ENCODE measurements around the gene ZDHHC17. TPM values are rescaled to one million over a fixed set of nuclear protein-coding genes. Genes with fewer than 3 reads are reported as not detected.

ZDHHC17 gene
- total and polyA plus RNA-seq, 7 donors: 0.92 to 54.3 (median 38.6) TPM

DNA sequence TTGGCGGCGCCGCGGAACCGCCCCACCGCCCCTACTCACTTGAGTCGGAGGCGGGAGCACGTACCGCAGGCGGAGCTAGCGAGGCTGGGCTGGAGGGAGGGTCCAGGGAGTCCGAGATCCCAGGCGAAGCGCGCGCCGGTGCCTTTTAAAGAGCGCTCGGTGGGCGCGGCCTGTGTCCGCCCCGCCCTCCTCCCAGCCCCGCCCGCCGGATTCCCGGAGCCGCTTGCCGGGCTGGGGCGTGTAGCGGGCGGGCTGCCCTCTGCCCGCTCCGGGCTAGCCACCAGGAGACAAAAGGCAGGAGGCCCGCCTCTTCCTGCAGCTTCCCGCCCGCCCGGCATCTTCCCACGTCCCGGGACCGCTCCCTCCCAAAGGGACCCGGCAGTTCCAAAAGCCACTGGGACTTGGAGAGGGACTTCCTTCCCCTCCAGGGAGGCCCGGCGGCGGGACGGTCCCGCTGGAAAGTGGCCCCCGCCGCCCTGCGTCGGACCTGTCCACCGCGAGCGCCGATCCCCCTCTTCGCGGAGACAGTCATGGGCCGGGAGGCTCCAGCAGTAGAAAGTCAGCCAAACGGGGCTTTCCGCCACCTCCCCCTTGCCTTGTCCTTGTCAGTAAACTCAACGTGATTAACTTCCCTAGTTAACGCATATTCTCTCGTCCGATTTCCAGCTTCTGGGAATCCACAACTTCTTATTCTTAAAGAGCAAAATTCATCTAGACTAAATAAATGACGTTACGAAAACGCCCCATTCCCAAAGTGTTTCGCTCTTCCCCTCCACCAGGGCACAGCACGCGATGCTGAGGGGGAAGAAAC is 115.2 kb downstream of the ZDHHC17 start, which contains the start of gene CSRP2:
CSRP2 (minus strand) TSS at position 121 of the 811 bp plus-strand sequence. CDS start 12,759 bp downstream, outside the sequence.
- Histone ChIP-seq H3K27ac (peak within 1 kb of the TSS; percentile 81 to 93 (median 90)), H3K27me3 (no peaks in the 10 kb centered on the region), H3K9me3 (no peaks in the 10 kb centered on the region), H3K4me3 (peak within 1 kb of the TSS; percentile 55 to 75 (median 72)), H3K36me3 (no peaks in the 10 kb centered on the region), H3K4me1 (peaks cover 0 to 25% (median 18%) of the 10 kb centered on the region in 4 donors)
- WGBS, 2 donors: 2% methylated on average over 71 of the region's 71 CpGs
- DNase-seq: peak; percentile 93
- intact Hi-C loops (cut with DNase I): loop anchor here (5.0 to 10.0 kb wide), 2 partner anchors 117 to 794 kb away; partner anchors contain the start of genes NAP1L1 and ZDHHC17
- peak; percentile 39 to 48 for TF ChIP-seq POLR2A (IDR thresholded peaks at IDR 0.05)
- peak in 1 of 4 donors; percentile 2 for TF ChIP-seq EP300 (IDR thresholded peaks at IDR 0.05)
- TF ChIP-seq POLR2AphosphoS5 (IDR thresholded peaks at IDR 0.05): peak; percentile 70 to 96 (median 80)
- peak in 1 of 4 experiments; percentile 15 for TF ChIP-seq CTCF (IDR thresholded peaks at IDR 0.05)

DNA sequence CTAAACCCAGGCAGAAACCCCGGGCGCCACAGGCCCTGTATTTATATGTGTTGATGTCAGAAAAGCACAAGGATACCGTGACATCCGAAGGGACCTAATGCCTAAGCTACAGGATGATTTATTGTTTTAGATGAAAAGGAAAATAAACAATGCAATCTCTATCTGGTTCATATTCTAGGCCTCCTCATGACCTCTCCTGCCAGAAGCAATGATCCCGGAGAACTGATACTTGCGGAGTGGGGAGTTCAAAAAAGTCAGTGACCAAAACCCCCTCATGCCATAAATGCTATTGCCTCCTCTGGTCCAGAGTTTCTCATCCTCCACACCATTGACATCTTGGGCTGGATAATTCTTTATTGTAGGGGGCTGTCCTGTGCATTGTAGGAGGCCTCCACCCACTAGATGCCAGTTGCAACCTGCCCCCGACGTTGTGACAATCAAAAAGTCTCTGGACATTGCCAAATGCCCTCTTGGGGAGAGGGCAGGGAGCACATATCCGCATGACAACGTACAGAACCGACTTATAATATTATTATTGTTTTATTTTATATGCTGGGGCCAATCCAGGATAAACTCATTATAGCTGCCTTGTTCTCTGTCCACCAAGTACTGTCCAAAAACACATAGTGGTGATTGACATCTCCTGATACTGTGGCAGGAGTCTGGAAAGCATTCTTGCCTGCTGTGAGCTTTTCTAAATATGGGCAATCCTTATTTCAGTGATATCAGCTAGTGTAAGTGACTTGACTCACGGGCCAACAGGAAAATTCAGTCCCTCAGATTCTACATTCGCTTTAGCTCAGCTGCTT is 116.0 kb downstream of the ZDHHC17 start:
- DNase-seq: no peak
- peak overlapping the region; percentile 55 to 75 (median 72) for H3K4me3 ChIP-seq
- TF ChIP-seq POLR2A (IDR thresholded peaks at IDR 0.05) (no peak), CTCF (IDR thresholded peaks at IDR 0.05) (peak in 2 of 4 experiments; percentile 6 to 34)
- no peaks in the 10 kb centered on the region for H3K27me3 ChIP-seq
- peaks cover 0 to 22% (median 16%) of the 10 kb centered on the region in 4 donors for H3K4me1 ChIP-seq
- H3K9me3 ChIP-seq: no peaks in the 10 kb centered on the region
- peak overlapping the region; percentile 81 to 93 (median 90) for H3K27ac ChIP-seq
- WGBS, 2 donors: 46 to 63% methylated on average over 13 of the region's 13 CpGs
- intact Hi-C loops (cut with DNase I): loop anchor here (5.0 to 10.0 kb wide), 3 partner anchors 118 to 795 kb away; partner anchors contain the start of genes NAP1L1 and ZDHHC17
- H3K36me3 ChIP-seq: no peaks in the 10 kb centered on the region

DNA sequence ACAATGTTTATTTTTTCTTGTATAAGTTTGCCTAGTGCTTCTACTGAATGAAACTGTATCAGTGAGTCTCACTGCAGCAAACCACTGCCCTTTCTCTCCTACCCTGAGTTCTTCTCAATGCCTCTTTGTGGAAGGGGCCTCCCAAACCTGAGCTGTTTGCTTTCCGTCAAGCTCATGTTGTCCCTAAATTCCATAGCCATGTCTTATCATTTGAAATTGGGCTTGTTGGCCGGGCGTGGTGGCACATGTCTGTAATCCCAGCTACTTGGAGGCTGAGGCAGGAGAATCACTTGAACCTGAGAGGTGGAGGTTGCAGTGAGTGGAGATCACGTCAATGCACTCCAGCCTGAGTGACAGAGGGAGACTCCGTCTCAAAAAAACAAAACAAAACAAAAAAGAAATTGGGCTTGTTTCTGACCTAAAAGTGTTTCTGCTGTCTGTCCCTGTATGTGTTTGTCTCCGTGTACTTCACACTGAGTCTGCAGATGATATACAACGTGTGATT is 116.7 kb downstream of the ZDHHC17 start:
- WGBS, 2 donors: 86 to 93% methylated on average over 7 of the region's 7 CpGs
- Histone ChIP-seq H3K27me3 (no peaks in the 10 kb centered on the region), H3K27ac (peak overlapping the region in 2 of 4 donors; percentile 92 to 93), H3K4me1 (peaks cover 0 to 22% (median 16%) of the 10 kb centered on the region in 4 donors), H3K4me3 (no peak overlapping the region), H3K36me3 (no peaks in the 10 kb centered on the region), H3K9me3 (no peaks in the 10 kb centered on the region)
- TF ChIP-seq POLR2AphosphoS5 (IDR thresholded peaks at IDR 0.05) (no peak), CTCF (IDR thresholded peaks at IDR 0.05) (no peak), POLR2A (IDR thresholded peaks at IDR 0.05) (no peak), EP300 (IDR thresholded peaks at IDR 0.05) (no peak)
- intact Hi-C loops (cut with DNase I): loop anchor here (10.0 kb wide), 1 partner anchor 134 kb away; no protein-coding TSS in a partner anchor
- no peak for DNase-seq

DNA sequence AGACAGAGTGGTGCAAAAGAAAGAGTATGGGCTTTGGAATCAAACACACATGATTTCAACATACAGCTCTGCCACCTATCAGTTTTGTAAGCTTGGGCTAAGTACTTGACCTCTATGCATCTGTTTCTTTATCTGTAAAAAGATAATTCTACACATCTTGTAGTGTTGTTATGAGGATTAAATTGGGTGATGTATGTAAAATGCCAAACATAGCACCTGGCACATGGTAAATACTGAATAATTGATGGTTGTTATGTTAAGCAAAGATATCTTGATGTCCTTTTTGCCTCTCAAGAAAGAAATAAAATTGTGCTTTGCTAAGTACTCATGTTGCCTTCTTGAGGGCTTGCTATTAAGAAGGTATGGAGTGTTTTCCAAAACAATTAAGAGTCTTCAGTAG is 117.2 kb downstream of the ZDHHC17 start:
- intact Hi-C loops (cut with DNase I): loop anchor here (10.0 kb wide), 1 partner anchor 134 kb away; no protein-coding TSS in a partner anchor
- Histone ChIP-seq H3K4me3 (no peak overlapping the region), H3K27me3 (no peaks in the 10 kb centered on the region), H3K4me1 (peaks cover 0 to 22% (median 16%) of the 10 kb centered on the region in 4 donors), H3K9me3 (no peaks in the 10 kb centered on the region), H3K27ac (no peak overlapping the region), H3K36me3 (no peaks in the 10 kb centered on the region)
- DNase-seq: no peak
- TF ChIP-seq POLR2A (IDR thresholded peaks at IDR 0.05) (no peak), CTCF (IDR thresholded peaks at IDR 0.05) (no peak), EP300 (IDR thresholded peaks at IDR 0.05) (no peak), POLR2AphosphoS5 (IDR thresholded peaks at IDR 0.05) (no peak)

All from sigmoid colon (tissue), 7 donors.